SK-N-SH treated with all-trans-retinoic acid at 6 μM for 48 hours (cell line): ENCODE data around the gene SHB.

Experiments
- ATAC-seq: fragments of 200-7000 bp; cut with Tn5 transposase; 3 replicates; pipeline ENCODE4 v1.9.1; 2020; ENCODE audit warnings: mild to moderate bottlenecking, moderate library complexity
- ARNTL ChIP-seq: fragments of 450-650 bp; formaldehyde crosslinking; IDR thresholded peaks from 2 replicates; pipeline ENCODE4 v1.5.0; 2020; ENCODE audit warnings: low read depth, mild to moderate bottlenecking, moderate library complexity, borderline replicate concordance
- BACH2 ChIP-seq: fragments of 250-450 bp; sonication (Bioruptor Pico); IDR thresholded peaks from 2 replicates; pipeline ENCODE4 v1.9.0; 2021; ENCODE audit warnings: mild to moderate bottlenecking, borderline replicate concordance
- CREB5 ChIP-seq: fragments of 250-450 bp; sonication (Bioruptor Pico); IDR thresholded peaks from 2 replicates; pipeline ENCODE4 v1.5.1; 2020; ENCODE audit warnings: low read depth, mild to moderate bottlenecking, moderate library complexity
- CSDC2 ChIP-seq: fragments of 250-450 bp; sonication (Bioruptor Pico); IDR thresholded peaks from 2 replicates; pipeline ENCODE4 v1.5.0; 2020; ENCODE audit warnings: mild to moderate bottlenecking, moderate library complexity
- CSRNP3 ChIP-seq: fragments of 250-450 bp; sonication (Bioruptor Pico); IDR thresholded peaks from 2 replicates; pipeline ENCODE4 v1.5.1; 2021; ENCODE audit warnings: mild to moderate bottlenecking, moderate library complexity
- GLIS3 ChIP-seq: fragments of 250-450 bp; sonication (Bioruptor Pico); IDR thresholded peaks from 2 replicates; pipeline ENCODE4 v1.5.0; 2020; ENCODE audit warnings: mild to moderate bottlenecking, moderate library complexity
- ISL1 ChIP-seq: fragments of 250-450 bp; sonication (Bioruptor Pico); IDR thresholded peaks from 2 replicates; pipeline ENCODE4 v2.1.2; 2022; ENCODE audit warnings: mild to moderate bottlenecking, moderate library complexity
- OSR1 ChIP-seq: fragments of 250-450 bp; sonication (Bioruptor Pico); IDR thresholded peaks from 2 replicates; pipeline ENCODE4 v1.8.0; 2022; ENCODE audit warnings: moderate library complexity, mild to moderate bottlenecking, inconsistent platforms
- POU6F1 ChIP-seq: fragments of 250-450 bp; sonication (Bioruptor Pico); IDR thresholded peaks from 2 replicates; pipeline ENCODE4 v1.8.0; 2021; ENCODE audit warnings: low read depth, mild to moderate bottlenecking, moderate library complexity, borderline replicate concordance
- PPARA ChIP-seq: fragments of 250-450 bp; sonication (Bioruptor Pico); IDR thresholded peaks from 2 replicates; pipeline ENCODE4 v1.5.0; 2020; ENCODE audit warnings: mild to moderate bottlenecking, borderline replicate concordance
- RARB ChIP-seq: fragments of 250-450 bp; sonication (Bioruptor Pico); IDR thresholded peaks from 2 replicates; pipeline ENCODE4 v1.8.0; 2021; ENCODE audit warnings: mild to moderate bottlenecking, moderate library complexity
- TCF4 ChIP-seq: fragments of 250-450 bp; sonication (Bioruptor Pico); IDR thresholded peaks from 2 replicates; pipeline ENCODE4 v1.8.0; 2021; ENCODE audit warnings: mild to moderate bottlenecking, moderate library complexity, borderline replicate concordance
- TOX ChIP-seq: fragments of 250-450 bp; sonication (Bioruptor Pico); IDR thresholded peaks from 2 replicates; pipeline ENCODE4 v1.8.0; 2021; ENCODE audit warnings: mild to moderate bottlenecking, moderate library complexity, borderline replicate concordance
- TSHZ2 ChIP-seq: fragments of 250-450 bp; sonication (Bioruptor Pico); IDR thresholded peaks from 2 replicates; pipeline ENCODE4 v1.5.0; 2020; ENCODE audit warnings: mild to moderate bottlenecking, moderate library complexity
- ZC3H10 ChIP-seq: fragments of 250-450 bp; sonication (Bioruptor Pico); IDR thresholded peaks from 2 replicates; pipeline ENCODE4 v1.5.1; 2021; ENCODE audit warnings: mild to moderate bottlenecking, moderate library complexity
- ZFP3 ChIP-seq: fragments of 250-450 bp; sonication (Bioruptor Pico); IDR thresholded peaks from 2 replicates; pipeline ENCODE4 v1.5.0; 2020; ENCODE audit warnings: mild to moderate bottlenecking, moderate library complexity
- ZFP30 ChIP-seq: fragments of 450-650 bp; formaldehyde crosslinking; IDR thresholded peaks from 2 replicates; pipeline ENCODE4 v1.5.0; 2022; ENCODE audit warnings: mild to moderate bottlenecking, moderate library complexity
- ZNF565 ChIP-seq: fragments of 450-650 bp; formaldehyde crosslinking; conservative IDR thresholded peaks from 2 replicates; pipeline ENCODE4 v1.5.0; 2020; ENCODE audit warnings: low read depth, mild to moderate bottlenecking, moderate library complexity
- ZNF8 ChIP-seq: fragments of 450-650 bp; formaldehyde crosslinking; IDR thresholded peaks from 2 replicates; pipeline ENCODE4 v1.5.0; 2020; ENCODE audit warnings: mild to moderate bottlenecking, moderate library complexity

The SHB gene

DNA sequence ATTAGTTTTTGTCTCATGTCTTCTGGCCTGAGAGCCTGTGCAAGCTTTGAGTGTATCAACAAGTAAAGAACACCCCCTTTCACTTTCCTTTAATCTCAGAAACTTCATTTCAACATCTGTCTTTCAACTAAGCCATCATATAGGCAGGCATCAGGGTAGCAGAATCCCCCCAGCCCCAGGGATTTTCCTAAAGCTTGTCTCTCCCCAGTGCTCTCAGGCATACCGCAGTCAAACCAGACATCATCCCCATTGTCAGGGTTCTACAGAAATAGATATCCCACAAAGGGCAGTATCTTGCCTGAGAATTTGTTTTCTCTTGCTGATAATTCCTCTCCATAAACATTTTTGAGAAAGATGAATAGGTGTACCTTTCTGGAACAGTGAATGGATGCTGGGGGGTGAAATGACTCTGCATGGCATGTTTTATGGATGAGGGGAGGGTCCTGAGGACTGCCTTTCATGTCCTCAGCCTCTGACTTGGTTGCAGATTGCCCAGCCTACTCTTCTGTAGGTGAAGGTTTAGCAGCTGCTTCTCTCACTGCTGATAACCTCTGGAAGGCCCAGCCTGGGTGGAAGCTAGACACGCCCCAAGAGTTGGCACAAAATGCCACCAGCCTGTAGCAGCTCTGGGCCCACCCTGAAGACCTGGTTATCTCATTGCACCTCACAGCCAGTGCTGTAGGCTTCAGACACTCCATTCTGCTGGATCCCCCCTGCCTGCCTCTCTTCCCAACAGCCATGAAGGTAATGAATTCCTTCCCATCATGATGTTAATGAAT lies 20.5 kb upstream of the SHB start (continued):
- no peak for TF ChIP-seq TSHZ2 (CRISPR knock-in tag)
- no peak for TF ChIP-seq BACH2 (CRISPR knock-in tag)
- TF ChIP-seq ZFP30: no peak
- TF ChIP-seq, all 23 proteins: peak for 0

DNA sequence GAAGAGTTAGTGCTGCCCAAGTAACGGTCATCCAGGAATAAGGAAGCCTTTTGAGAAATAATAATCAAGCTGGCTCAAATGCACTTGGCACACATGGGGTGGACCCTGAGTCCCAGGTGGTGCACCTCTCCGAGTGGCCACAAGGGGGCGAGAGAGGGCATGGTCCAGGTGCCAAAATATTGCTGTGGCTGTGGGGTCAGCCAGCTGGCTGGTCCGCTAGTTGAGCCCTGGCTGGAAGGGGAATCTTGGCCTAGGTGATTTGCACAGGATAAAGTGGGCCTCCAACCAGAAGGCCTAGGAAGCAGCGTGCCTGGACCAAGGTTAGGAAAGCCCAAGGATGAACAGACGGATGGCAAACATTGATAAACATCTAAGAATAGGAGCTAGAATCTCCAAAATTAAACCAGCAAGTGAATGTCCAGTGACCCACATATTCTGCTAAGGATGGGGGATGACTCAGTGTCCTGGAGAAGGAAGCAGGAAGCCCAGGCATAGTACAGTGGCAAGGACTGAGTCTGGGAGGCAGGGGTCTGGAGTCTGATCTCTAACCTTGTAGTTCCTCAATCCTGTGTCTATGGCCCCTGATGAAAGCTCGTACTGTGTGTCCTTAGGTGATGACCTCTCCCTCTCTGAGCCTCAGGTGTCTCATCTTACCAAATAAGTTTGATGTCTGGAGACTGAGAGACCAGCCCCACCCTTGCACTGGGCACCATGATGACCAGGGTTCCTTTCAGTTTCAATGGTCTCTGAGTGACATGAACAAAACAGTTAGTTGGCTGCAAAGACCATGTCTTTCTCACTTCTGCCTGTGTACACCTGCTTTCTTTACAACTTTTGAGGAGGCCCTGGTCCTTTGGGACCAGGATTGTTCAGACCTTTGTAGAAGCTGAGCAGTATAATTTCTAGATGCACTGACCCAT lies 19.2 kb upstream of the SHB start:
- TF ChIP-seq OSR1 (CRISPR knock-in tag) (no peak), POU6F1 (no peak), TSHZ2 (CRISPR knock-in tag) (no peak), CSRNP3 (CRISPR knock-in tag) (no peak), ZNF8 (no peak), ZC3H10 (CRISPR knock-in tag) (no peak), ZNF565 (CRISPR knock-in tag) (no peak), CSDC2 (no peak), ISL1 (no peak), ARNTL (no peak), TOX (CRISPR knock-in tag) (no peak), RARB (CRISPR knock-in tag) (no peak), ZFP30 (no peak), ZFP3 (CRISPR knock-in tag) (no peak), GLIS3 (CRISPR knock-in tag) (no peak), TCF4 (no peak), PPARA (CRISPR knock-in tag) (no peak)
- peak; percentile 88 for ATAC-seq

DNA sequence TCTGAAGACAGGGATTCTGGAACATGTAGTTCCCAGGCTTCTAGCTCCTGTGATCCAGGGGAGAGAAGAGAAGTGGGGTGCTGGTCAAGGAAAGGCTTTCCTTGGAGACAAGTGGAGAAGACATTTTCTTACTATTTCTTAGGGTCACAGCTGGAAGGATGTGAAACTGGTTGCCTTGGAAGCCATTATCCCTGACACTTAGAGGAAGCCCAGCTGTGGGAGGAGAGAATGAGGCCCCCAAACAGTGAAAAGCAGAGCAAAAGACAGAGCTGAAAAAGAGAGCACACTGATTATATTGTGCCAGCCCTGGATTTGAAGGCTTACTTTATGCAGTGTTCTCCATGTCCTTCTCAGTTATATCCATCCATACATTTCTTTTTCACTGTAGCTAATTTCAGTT lies 17.5 kb upstream of the SHB start:
- TF ChIP-seq PPARA (CRISPR knock-in tag) (no peak), ARNTL (no peak), RARB (CRISPR knock-in tag) (no peak), ZNF565 (CRISPR knock-in tag) (no peak), CSDC2 (no peak), BACH2 (CRISPR knock-in tag) (no peak), CREB5 (no peak), OSR1 (CRISPR knock-in tag) (no peak), CSRNP3 (CRISPR knock-in tag) (no peak)
- ATAC-seq: no peak
